Neutrophil (primary cell): ENCODE results near the gene TICAM1.
"Not testable (repeated sequence)": the region's sequence is repeated elsewhere in the genome, so short reads cannot be mapped to it uniquely, and the experiment has no call there.

Experiments
- H3K27ac ChIP-seq: fragments of 200-600 bp; sonication (generic); 2 replicates; pipeline ENCODE4 v1.5.1; 2016; ENCODE audit warnings: mild to moderate bottlenecking, moderate library complexity
- H3K27me3 ChIP-seq: fragments of 200-600 bp; sonication (generic); 2 replicates; pipeline ENCODE4 v1.6.0; 2016; ENCODE audit warnings: mild to moderate bottlenecking
- H3K36me3 ChIP-seq: fragments of 200-600 bp; sonication (generic); 2 replicates; pipeline ENCODE4 v1.5.1; 2017
- H3K4me1 ChIP-seq, 2 experiments: fragments of 200-600 bp in 1 of 2; sonication (generic) in 1 of 2; 1 replicate in 1 of 2; 2 replicates in 1 of 2; pipeline versions ENCODE4 v1.5.1 to v1.6.1; 2013 to 2016; ENCODE audit warnings: low read depth in 1 of 2, low read length in 1 of 2, mild to moderate bottlenecking in 1 of 2, moderate library complexity in 1 of 2; ENCODE audit not compliant: control insufficient read depth in 1 of 2, insufficient read depth in 1 of 2
- H3K4me3 ChIP-seq, 2 experiments: fragments of 200-600 bp in 1 of 2; sonication (generic) in 1 of 2; 1 replicate in 1 of 2; 2 replicates in 1 of 2; pipeline ENCODE4 v1.5.1; 2013 to 2016; ENCODE audit warnings: low read depth in 1 of 2, low read length in 1 of 2, mild to moderate bottlenecking in 1 of 2, moderate library complexity in 1 of 2
- H3K9me3 ChIP-seq: fragments of 200-600 bp; sonication (generic); 2 replicates; pipeline ENCODE4 v1.5.1; 2016
- CTCF ChIP-seq: fragments of 200-600 bp; sonication (generic); IDR thresholded peaks from 2 replicates; pipeline ENCODE4 v1.5.1; 2016; ENCODE audit warnings: antibody characterized with exemption

Gene TICAM1

DNA sequence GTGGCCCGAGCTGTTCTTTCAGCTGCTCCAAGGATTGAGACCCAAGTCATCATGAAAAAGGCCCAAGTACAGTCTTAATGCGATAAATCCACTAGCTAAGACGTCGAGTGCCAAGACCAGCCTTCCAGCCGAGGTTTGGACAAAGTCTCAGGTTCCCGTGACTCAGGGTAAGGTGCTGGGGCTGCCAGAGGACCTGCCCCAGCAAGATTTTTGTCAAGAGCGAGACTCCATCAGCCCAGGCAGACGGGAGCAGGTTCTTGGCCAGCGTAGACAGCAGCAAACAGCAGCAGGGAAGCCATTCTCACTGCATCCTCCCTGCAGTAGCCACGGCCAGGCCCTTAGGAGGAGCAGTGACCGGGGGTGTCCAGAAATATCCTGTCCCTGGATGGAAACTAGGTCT is 36.5 kb downstream of the TICAM1 start:
- H3K36me3 ChIP-seq, result peaks cover 35% of the 10 kb centered on the region
- no peak overlapping the region for H3K27ac ChIP-seq
- H3K4me1 ChIP-seq, result peaks cover 19 to 22% of the 10 kb centered on the region in 2 experiments
- no peak overlapping the region for H3K4me3 ChIP-seq
- no peak for TF ChIP-seq CTCF
- no peaks in the 10 kb centered on the region for H3K9me3 ChIP-seq
- no peaks in the 10 kb centered on the region for H3K27me3 ChIP-seq

DNA sequence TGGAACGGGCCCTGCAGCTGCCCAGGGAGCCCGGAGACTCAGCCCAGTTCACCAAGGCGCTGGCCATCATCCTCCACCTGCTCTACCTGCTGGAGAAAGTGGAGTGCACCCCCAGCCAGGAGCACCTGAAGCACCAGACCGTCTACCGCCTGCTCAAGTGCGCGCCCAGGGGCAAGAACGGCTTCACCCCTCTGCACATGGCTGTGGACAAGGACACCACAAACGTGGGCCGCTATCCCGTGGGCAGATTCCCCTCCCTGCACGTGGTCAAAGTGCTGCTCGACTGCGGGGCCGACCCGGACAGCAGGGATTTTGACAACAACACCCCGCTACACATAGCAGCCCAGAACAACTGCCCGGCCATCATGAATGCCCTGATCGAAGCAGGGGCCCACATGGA is 38.2 kb downstream of the TICAM1 start:
- H3K9me3 ChIP-seq, H3K27me3 ChIP-seq, H3K27ac ChIP-seq, H3K4me3 ChIP-seq: not testable (repeated sequence)
- peaks cover 35% of the 10 kb centered on the region for H3K36me3 ChIP-seq
- H3K4me1 ChIP-seq, result peaks cover 19 to 22% of the 10 kb centered on the region in 2 experiments

DNA sequence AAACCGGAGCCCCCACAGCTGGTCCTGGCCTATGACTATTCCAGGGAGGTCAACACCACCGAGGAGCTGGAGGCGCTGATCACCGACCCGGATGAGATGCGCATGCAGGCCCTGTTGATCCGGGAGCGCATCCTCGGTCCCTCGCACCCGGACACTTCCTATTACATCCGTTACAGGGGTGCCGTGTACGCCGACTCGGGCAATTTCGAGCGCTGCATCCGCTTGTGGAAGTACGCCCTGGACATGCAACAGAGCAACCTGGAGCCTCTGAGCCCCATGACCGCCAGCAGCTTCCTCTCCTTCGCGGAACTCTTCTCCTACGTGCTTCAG is 38.7 kb downstream of the TICAM1 start:
- peaks cover 35% of the 10 kb centered on the region for H3K36me3 ChIP-seq
- H3K27ac ChIP-seq, H3K9me3 ChIP-seq: not testable (repeated sequence)
- H3K27me3 ChIP-seq, result peaks cover 13% of the 10 kb centered on the region
- H3K4me3 ChIP-seq, result peak overlapping the region in 1 of 2 experiments; percentile 76
- peaks cover 19 to 22% of the 10 kb centered on the region in 2 experiments for H3K4me1 ChIP-seq

GRCh38 chr19:4792019-4792865 is 39.3 kb downstream of the TICAM1 start:
- peaks cover 18% of the 10 kb centered on the region for H3K27me3 ChIP-seq
- H3K27ac ChIP-seq, result peak overlapping the region; percentile 92
- H3K36me3 ChIP-seq, result peaks cover 35% of the 10 kb centered on the region
- H3K4me1 ChIP-seq, result peaks cover 19 to 22% of the 10 kb centered on the region in 2 experiments
- H3K4me3 ChIP-seq, result peak overlapping the region; percentile 76 to 96
- not testable (repeated sequence) for H3K9me3 ChIP-seq

DNA sequence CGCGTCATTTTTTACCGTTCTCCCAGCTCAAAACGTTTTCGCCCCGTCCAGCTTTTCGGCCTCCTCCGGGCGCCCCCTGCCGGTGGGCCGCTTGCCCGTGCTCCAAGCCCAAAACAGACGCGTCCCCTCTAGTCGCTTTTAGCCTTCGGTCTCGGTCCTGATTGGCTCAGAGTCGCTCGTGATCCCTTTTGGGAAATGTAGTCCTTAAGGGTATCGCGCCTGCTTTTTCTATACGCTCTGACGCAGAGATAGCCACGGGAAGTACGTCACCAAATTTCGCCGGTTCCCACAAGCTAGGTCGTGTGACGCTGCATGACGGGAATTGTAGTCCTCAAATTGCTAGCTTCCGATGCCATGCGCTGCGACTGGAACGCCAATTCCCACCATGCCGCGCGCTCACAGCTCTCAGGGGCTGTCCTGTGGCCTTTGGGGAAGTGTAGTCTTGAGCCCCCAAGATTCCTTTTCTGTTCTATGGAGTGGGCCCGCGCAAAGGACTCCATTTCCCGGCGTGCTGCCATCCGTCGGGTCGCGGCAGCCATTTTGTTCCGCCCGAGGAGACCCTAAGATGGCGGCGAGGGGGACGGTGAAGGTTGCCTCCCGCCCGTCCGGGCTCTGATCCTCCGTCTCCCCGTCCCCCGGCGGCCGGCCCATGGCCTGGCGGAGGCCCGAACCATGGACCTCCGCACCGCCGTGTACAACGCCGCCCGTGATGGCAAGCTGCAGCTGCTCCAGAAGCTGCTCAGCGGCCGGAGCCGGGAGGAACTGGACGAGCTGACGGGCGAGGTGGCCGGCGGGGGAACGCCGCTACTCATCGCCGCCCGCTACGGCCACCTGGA is 40.1 kb downstream of the TICAM1 start, which contains the start of gene FEM1A:
Gene FEM1A (plus strand): TSS at position 552 of the 836 bp plus-strand sequence. CDS start 121 bp downstream, at position 673.
- Histone ChIP-seq H3K4me3 (peak within 1 kb of the TSS; percentile 76 to 96), H3K36me3 (peaks cover 31% of the 10 kb centered on the region), H3K27me3 (peaks cover 26% of the 10 kb centered on the region), H3K27ac (peak within 1 kb of the TSS; percentile 92), H3K4me1 (peaks cover 19 to 22% of the 10 kb centered on the region in 2 experiments), H3K9me3 (no peaks in the 10 kb centered on the region)
- TF ChIP-seq CTCF, result peak; percentile 99

GRCh38 chr19:4786412-4787016 is 45.0 kb downstream of the TICAM1 start:
- H3K9me3 ChIP-seq, H3K4me3 ChIP-seq, H3K4me1 ChIP-seq, H3K27ac ChIP-seq, H3K36me3 ChIP-seq: not testable (repeated sequence)
- H3K27me3 ChIP-seq, result peaks cover 72% of the 10 kb centered on the region

DNA sequence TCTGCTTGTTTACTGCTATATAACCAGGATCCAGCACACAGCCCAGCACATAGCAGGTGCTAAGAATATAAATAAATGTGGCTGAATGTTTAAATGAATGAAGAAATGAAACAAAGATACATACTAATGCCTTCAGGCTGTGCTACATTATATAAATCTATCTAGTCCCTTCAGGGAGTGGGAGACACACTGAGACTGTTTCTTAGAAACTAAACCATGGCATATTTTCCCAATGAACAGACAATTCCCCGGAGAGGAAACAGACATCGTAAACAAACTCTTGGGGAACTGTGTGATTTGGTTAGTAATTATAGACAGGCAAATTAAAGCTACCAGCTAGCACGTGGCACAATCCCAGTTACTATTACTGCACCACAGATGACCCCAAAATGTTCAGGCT is 49.7 kb downstream of the TICAM1 start:
- peaks cover 59% of the 10 kb centered on the region for H3K27me3 ChIP-seq
- no peak for TF ChIP-seq CTCF
- H3K27ac ChIP-seq, result no peak overlapping the region
- H3K4me1 ChIP-seq, result no peaks in the 10 kb centered on the region
- H3K4me3 ChIP-seq, result no peak overlapping the region
- no peaks in the 10 kb centered on the region for H3K9me3 ChIP-seq
- no peaks in the 10 kb centered on the region for H3K36me3 ChIP-seq
